ENCODE data around the gene MAVS.

- TF ChIP-seq ZFX (CRISPR knock-in tag; IDR thresholded peaks at IDR 0.05), result no peak
- TF ChIP-seq ZNF561 (CRISPR knock-in tag; conservative IDR thresholded peaks at IDR 0.05), result no peak
- TF ChIP-seq POLR2A (conservative IDR thresholded peaks at IDR 0.05), result no peak
- TF ChIP-seq, protein P1, sequence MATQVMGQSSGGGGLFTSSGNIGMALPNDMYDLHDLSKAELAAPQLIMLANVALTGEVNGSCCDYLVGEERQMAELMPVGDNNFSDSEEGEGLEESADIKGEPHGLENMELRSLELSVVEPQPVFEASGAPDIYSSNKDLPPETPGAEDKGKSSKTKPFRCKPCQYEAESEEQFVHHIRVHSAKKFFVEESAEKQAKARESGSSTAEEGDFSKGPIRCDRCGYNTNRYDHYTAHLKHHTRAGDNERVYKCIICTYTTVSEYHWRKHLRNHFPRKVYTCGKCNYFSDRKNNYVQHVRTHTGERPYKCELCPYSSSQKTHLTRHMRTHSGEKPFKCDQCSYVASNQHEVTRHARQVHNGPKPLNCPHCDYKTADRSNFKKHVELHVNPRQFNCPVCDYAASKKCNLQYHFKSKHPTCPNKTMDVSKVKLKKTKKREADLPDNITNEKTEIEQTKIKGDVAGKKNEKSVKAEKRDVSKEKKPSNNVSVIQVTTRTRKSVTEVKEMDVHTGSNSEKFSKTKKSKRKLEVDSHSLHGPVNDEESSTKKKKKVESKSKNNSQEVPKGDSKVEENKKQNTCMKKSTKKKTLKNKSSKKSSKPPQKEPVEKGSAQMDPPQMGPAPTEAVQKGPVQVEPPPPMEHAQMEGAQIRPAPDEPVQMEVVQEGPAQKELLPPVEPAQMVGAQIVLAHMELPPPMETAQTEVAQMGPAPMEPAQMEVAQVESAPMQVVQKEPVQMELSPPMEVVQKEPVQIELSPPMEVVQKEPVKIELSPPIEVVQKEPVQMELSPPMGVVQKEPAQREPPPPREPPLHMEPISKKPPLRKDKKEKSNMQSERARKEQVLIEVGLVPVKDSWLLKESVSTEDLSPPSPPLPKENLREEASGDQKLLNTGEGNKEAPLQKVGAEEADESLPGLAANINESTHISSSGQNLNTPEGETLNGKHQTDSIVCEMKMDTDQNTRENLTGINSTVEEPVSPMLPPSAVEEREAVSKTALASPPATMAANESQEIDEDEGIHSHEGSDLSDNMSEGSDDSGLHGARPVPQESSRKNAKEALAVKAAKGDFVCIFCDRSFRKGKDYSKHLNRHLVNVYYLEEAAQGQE (IDR thresholded peaks at IDR 0.05; ENCODE audit: borderline replicate concordance), result no peak
- TF ChIP-seq, protein P1 (CRISPR knock-in tag; IDR thresholded peaks at IDR 0.05; ENCODE audit: low read depth), result no peak
- TF ChIP-seq CTCF (IDR thresholded peaks at IDR 0.05 in 2 of 3, conservative IDR thresholded peaks at IDR 0.05 in 1 of 3; ENCODE audit: insufficient read depth in 2 of 3, low read depth in 1 of 3, low read length in 3 of 3), result no peak
- TF ChIP-seq TEAD4 (IDR thresholded peaks at IDR 0.05; ENCODE audit: low read length), result no peak
- no peak for TF ChIP-seq TEAD4 (CRISPR knock-in tag; IDR thresholded peaks at IDR 0.05; ENCODE audit: borderline replicate concordance)
- no peak for TF ChIP-seq ZNF239 (CRISPR knock-in tag; IDR thresholded peaks at IDR 0.05)
These were observed 77.2 kb downstream of the MAVS start for GRCh38 chr20:3923818-3924217.
